Glutamatergic neuron (in vitro differentiated cells): Measurements from ENCODE around the gene FBN2. TPM values are rescaled to one million over a fixed set of nuclear protein-coding genes. Genes with fewer than 3 reads are reported as not detected.

Experiments
- DNase-seq: peaks from one replicate; pipeline ENCODE4 v3.0.0; 2022
- H3K27ac Mint-ChIP-seq: one replicate; pipeline ENCODE4 v1.8.0; 2020; ENCODE audit warnings: mild to moderate bottlenecking, mixed read lengths, inconsistent platforms; ENCODE audit not compliant: unreplicated experiment
- H3K27me3 Mint-ChIP-seq: one replicate; pipeline ENCODE4 v1.8.0; 2020; ENCODE audit warnings: mild to moderate bottlenecking, moderate library complexity, mixed read lengths, inconsistent platforms; ENCODE audit not compliant: unreplicated experiment
- H3K36me3 Mint-ChIP-seq: one replicate; pipeline ENCODE4 v1.8.0; 2020; ENCODE audit warnings: mild to moderate bottlenecking, mixed read lengths, inconsistent platforms; ENCODE audit not compliant: unreplicated experiment
- H3K4me1 Mint-ChIP-seq: one replicate; pipeline ENCODE4 v1.8.0; 2020; ENCODE audit warnings: mild to moderate bottlenecking, low read depth, mixed read lengths, inconsistent platforms; ENCODE audit not compliant: unreplicated experiment
- H3K4me3 Mint-ChIP-seq: one replicate; pipeline ENCODE4 v1.8.0; 2020; ENCODE audit warnings: mild to moderate bottlenecking, mixed read lengths, inconsistent platforms; ENCODE audit not compliant: unreplicated experiment
- H3K9me3 Mint-ChIP-seq: one replicate; pipeline ENCODE4 v1.8.0; 2020; ENCODE audit warnings: mild to moderate bottlenecking, moderate library complexity, mixed read lengths, inconsistent platforms; ENCODE audit not compliant: unreplicated experiment
- total RNA-seq: library from RNA; stranded (reverse); fragmentation: NEBNext Ultra II Directional; extraction: Animal tissue kit (Norgen Biotek cat#: 25700); gene quantifications from one replicate; pipeline ENCODE4 v1.2.1, GENCODE V29; 2021; ENCODE audit not compliant: unreplicated experiment
- TF ChIP-seq, protein P1 (sequence below): fragments of 200-600 bp; sonication (generic); IDR thresholded peaks from one replicate; pipeline ENCODE4 v1.5.0; 2021; ENCODE audit not compliant: partially characterized antibody, unreplicated experiment

Gene FBN2
- total RNA-seq, 1 donor from 2014 or later, result 0.86 TPM

DNA sequence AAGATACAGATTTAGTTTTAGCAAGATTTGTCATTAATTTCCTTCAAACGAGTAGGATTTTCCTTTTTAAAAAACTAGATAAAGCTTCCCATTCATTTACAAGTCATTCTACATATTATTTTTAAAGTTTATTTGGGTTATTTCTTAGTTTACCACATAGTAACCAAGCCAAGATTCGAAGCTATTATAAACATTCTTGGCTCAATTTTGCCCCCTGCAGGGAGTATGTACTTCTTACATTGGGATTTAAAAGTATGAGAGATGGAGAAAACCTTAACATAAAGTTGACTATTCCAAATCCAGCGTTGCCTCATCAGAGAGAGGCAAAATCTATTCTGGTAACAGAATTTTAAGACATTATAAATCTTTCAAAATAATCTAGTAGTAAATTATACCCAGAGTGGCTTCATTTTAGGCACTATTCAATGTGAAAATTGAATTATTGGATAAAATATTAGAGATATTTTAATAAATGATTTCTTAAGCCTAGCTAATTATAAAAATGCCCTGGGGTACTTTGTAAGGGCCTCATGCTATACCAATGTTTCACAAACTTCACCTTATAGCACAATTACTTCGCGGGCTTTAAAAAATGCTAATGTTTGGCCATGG, 39.1 kb downstream of the FBN2 start:
- Mint-ChIP-seq H3K4me1 (peaks cover 3% of the 10 kb centered on the region), H3K27me3 (peaks cover 4% of the 10 kb centered on the region), H3K27ac (no peak overlapping the region), H3K4me3 (no peak overlapping the region), H3K9me3 (peaks cover 8% of the 10 kb centered on the region), H3K36me3 (peaks cover 13% of the 10 kb centered on the region)
- TF ChIP-seq, protein P1, sequence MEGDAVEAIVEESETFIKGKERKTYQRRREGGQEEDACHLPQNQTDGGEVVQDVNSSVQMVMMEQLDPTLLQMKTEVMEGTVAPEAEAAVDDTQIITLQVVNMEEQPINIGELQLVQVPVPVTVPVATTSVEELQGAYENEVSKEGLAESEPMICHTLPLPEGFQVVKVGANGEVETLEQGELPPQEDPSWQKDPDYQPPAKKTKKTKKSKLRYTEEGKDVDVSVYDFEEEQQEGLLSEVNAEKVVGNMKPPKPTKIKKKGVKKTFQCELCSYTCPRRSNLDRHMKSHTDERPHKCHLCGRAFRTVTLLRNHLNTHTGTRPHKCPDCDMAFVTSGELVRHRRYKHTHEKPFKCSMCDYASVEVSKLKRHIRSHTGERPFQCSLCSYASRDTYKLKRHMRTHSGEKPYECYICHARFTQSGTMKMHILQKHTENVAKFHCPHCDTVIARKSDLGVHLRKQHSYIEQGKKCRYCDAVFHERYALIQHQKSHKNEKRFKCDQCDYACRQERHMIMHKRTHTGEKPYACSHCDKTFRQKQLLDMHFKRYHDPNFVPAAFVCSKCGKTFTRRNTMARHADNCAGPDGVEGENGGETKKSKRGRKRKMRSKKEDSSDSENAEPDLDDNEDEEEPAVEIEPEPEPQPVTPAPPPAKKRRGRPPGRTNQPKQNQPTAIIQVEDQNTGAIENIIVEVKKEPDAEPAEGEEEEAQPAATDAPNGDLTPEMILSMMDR, result peak; percentile 61
- no peak for DNase-seq

DNA sequence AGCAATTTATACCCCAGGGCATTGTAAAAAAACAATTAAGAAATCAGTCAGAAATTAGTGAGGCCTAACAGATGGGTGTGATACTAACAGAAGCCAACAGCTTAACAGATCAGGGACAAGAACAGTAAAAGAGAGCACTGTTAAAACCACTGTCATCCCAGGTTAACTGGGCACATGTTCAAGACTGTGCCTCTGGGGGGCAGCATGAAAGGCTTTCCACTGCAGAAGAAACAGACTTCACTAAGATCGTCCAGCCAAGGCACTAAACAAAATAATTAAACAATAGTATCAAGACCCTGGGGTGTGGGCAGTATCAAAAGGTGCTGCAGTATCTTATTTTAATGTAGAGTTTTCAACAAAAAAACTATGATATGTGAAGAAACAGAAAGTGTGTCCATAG, 43.5 kb downstream of the FBN2 start:
- Mint-ChIP-seq H3K9me3 (peaks cover 5% of the 10 kb centered on the region), H3K27me3 (peaks cover 1% of the 10 kb centered on the region), H3K36me3 (peaks cover 7% of the 10 kb centered on the region), H3K27ac (no peak overlapping the region), H3K4me3 (no peak overlapping the region), H3K4me1 (peaks cover 5% of the 10 kb centered on the region)
- TF ChIP-seq, protein P1, result no peak
- no peak for DNase-seq

DNA sequence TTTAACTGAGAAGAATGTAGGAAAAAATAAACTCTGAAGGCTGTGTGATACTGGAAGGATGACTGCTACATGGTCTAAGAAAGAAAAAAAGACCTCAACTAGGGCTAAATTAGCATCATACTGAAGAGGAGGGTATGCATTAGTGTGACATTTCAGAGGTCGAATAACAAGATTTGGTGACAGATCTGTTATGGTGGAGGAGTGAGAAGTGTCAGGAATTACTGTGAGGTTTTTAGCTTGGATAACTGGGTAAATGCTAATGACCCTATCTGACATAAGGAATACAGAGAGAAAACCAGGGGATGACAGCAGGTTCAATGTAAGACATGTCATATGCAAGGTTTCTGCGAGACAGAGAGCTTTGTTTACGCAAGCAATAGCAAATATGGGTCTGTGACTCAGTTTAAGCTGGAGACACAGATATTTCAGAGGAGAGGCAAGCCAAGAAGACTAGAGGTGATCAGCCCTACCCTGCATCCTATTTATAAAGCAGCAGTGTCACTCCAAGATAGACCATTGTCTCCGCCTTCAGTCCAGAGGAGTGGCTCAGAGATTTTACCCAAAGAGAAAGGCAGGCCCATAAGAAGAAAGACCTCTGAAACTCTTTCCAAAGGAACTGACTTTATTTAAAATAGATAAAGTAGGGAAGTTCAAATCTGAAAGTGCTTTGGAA, 44.3 kb downstream of the FBN2 start:
- H3K4me3 Mint-ChIP-seq, result no peak overlapping the region
- H3K36me3 Mint-ChIP-seq, result peaks cover 7% of the 10 kb centered on the region
- TF ChIP-seq, protein P1, result no peak
- peaks cover 1% of the 10 kb centered on the region for H3K27me3 Mint-ChIP-seq
- H3K27ac Mint-ChIP-seq, result no peak overlapping the region
- DNase-seq, result no peak
- peaks cover 3% of the 10 kb centered on the region for H3K4me1 Mint-ChIP-seq
- peaks cover 5% of the 10 kb centered on the region for H3K9me3 Mint-ChIP-seq

DNA sequence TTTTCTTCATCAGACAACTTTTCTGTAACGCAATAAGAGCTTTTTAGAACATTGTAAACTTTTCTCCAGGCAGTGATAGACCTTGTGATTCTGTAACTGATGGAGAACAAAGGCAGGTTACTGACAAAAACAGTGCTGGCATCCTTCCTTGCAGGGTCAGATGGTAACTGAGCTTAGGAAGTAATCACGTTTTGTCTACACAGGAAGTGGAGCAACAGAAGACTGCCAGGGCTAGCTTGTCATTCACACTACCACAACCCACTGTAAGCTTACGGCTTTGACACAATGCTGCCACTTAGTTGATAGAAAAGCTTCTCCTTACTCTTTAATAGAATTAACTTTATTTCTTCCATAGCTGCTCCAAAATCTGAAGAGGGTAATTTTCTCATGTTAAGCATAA, 46.8 kb downstream of the FBN2 start:
- Mint-ChIP-seq H3K4me3 (no peak overlapping the region), H3K27ac (no peak overlapping the region), H3K9me3 (peaks cover 5% of the 10 kb centered on the region), H3K27me3 (peaks cover 1% of the 10 kb centered on the region), H3K4me1 (peaks cover 3% of the 10 kb centered on the region), H3K36me3 (peaks cover 7% of the 10 kb centered on the region)
- DNase-seq, result no peak
- TF ChIP-seq, protein P1, result no peak

DNA sequence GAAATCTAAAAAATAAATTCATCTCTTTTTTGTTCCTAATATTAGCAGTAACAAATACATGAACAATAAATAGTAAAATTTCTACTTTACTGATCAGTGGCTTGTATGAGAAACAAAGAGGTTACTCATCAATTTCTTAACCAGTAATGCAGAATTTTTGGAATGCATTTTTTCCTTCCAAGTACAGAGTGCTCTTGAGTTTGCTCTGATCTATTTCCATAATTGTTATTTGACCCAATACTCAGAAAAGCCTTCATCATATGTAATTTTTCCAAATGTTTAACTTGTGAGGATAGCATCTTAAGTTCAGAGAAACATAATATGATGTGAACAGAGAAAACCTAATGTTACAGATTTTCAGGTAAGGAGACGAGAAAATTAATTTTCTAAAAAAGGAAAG, 47.3 kb downstream of the FBN2 start:
- Mint-ChIP-seq H3K36me3 (peaks cover 7% of the 10 kb centered on the region), H3K4me3 (no peak overlapping the region), H3K27me3 (peaks cover 1% of the 10 kb centered on the region), H3K27ac (no peak overlapping the region), H3K4me1 (peaks cover 3% of the 10 kb centered on the region), H3K9me3 (peaks cover 5% of the 10 kb centered on the region)
- TF ChIP-seq, protein P1, result no peak
- DNase-seq, result no peak
